SIG-M5 treated with dmso at 0.1 percent for 504 hours (cell line): ENCODE measurements around the gene ATP5IF1.

ENCODE experiments used
- DNase-seq: peaks from one replicate; lab custom pipeline; 2025; ENCODE audit not compliant: unreplicated experiment; lab: John Stamatoyannopoulos, UW

Gene ATP5IF1

DNA sequence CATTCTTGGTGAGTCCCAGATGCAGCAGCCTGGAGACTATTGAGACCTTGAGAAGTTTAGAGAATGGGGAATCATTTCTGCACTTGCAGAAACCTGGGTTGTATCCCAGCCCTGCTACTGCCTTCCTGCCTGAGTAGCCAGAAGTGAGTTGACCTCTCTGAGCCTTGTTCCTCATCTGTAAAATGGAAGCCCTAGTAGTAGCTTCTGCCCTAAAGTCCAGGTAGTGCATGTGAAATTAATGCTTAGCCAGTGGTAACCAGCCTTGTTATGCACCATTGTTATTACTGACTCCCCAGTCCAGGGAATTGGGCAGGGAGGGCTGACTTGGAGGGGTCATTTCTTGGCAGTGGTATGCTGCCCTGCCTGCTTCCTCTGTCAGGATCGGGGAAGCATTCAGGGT is 29.0 kb downstream of the ATP5IF1 start:
- DNase-seq, result no peak

DNA sequence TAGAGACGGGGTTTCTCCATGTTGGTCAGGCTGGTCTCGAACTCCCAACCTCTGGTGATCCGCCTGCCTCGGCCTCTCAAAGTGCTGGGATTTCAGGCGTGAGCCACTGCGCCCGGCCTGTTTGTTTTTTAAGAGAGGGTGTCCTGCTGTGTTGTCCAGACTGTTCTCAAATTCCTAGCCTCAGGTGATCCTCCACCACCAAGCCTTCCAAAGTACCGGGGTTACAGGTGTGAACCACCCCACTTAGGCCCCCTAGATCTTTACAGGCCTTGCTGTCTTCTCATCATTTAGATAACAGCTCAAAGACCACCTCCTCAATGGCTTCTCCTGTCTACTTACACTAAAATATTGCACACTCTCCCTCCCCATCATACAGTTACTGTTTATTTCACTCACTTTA is 29.7 kb downstream of the ATP5IF1 start:
- no peak for DNase-seq

DNA sequence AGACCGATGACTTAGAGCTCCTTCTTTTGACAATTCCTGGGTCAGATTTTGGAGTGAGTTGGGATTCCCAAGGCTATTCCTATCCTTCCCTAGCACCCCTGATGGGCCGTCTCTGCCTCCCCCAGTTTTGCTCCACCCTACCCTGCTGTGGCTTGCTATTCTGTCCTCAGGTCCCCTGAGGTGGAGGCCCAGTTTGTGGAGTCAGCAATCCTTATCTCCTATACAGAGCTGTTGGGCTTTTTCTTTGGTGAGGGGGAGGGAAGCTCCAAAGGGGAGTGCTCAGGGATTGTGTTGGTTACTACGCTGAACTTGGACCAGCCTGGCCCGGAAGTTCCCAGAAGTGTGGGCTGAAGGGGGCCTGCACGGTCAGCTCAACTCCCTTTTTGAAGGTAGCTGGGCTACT is 31.0 kb downstream of the ATP5IF1 start:
- no peak for DNase-seq

GRCh38 chr1:28267633-28268032 is 31.7 kb downstream of the ATP5IF1 start:
- DNase-seq, result no peak

GRCh38 chr1:28269529-28269928 is 33.6 kb downstream of the ATP5IF1 start:
- DNase-seq, result no peak

GRCh38 chr1:28272215-28272852 is 36.4 kb downstream of the ATP5IF1 start:
- no peak for DNase-seq

- no peak for DNase-seq
These were observed 37.4 kb downstream of the ATP5IF1 start for GRCh38 chr1:28273216-28273860.

- DNase-seq, result no peak
These were observed 42.8 kb downstream of the ATP5IF1 start for GRCh38 chr1:28278763-28279162.

GRCh38 chr1:28279721-28280120 is 43.8 kb downstream of the ATP5IF1 start:
- no peak for DNase-seq

- DNase-seq, result no peak
These were observed 44.6 kb downstream of the ATP5IF1 start for GRCh38 chr1:28280501-28280900.

- DNase-seq, result no peak
These were observed 45.1 kb downstream of the ATP5IF1 start for GRCh38 chr1:28280977-28281381.

- DNase-seq, result no peak
These were observed 45.9 kb downstream of the ATP5IF1 start for GRCh38 chr1:28281608-28282425.

DNA sequence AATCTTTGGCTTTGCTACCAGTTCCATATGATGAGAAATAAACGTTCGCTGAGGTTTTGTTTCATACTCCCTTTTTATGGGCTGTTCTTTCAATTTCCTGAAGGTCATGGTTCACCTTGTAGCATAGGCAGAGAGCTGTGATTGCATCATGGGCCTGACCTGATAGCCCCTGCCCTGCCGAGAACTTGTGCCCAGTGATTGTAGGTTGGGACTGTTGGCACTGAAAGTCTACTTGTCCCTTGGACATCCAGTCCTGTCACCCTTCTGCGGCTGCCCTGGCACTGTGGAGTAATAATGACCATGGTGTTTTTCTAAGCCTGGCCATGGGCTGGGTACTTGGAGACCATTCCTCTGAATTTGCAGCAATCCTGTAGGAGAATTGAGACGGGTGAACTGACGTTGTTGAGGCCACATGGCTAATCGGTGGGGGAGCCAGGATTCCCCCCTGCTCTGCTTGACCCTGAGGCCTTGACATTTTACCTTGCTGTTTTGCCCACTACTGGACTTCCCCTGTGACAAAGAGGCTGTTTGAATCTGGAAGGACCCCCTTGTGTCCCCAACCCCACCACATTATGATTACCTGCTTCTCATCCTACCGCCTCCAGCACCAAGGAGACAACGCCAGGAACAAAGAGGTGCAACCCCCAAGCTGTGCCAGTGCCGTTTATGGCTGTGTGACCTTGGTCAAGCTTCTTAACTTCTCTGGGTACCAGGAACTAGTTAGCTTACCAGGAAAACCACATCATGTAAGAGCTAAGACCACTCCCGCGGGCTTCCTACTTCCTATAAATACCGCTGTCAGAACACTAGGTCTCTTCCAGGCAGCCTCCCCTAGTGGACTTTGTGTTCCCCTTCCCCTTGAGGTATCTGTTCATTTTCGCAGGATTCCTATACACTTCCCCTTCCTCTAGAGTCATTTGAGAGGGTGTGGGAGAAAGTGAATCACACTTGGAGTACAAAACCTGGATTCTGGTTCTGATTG is 46.8 kb downstream of the ATP5IF1 start:
- peak; percentile 12 for DNase-seq

- no peak for DNase-seq
These were observed 50.2 kb downstream of the ATP5IF1 start for GRCh38 chr1:28286111-28286510.
